OCI-LY7 (cell line): Measurements from ENCODE around the gene MACROD2. TPM values are rescaled to one million over a fixed set of nuclear protein-coding genes. Genes with fewer than 3 reads are reported as not detected.

Experiments used
- BruUV-seq: library from RNA; stranded (reverse); fragments of 400-500 nt; replicated peaks from 2 replicates; lab custom pipeline; 2021; lab: Mats Ljungman, UMichigan
- CTCF ChIA-PET: fragments of 300-600 bp; sonication (Branson Sonifier 250); formaldehyde crosslinking; loops from one replicate; lab custom pipeline; 2022; ENCODE audit warnings: antibody characterized with exemption; ENCODE audit not compliant: unreplicated experiment; lab: Charles Lee
- POLR2A ChIA-PET: fragments of 300-600 bp; sonication (Branson Sonifier 250); formaldehyde crosslinking; loops from one replicate; lab custom pipeline; 2022; ENCODE audit warnings: antibody characterized with exemption; lab: Charles Lee
- DNase-seq: peaks from one replicate; pipeline ENCODE4 v3.0.0-alpha.2; 2015; ENCODE audit warnings: low spot score
- H2AFZ ChIP-seq: fragments of 200-600 bp; sonication (generic), shearing (Covaris generic); 2 replicates; pipeline ENCODE4 v1.6.1; 2014; ENCODE audit warnings: mild to moderate bottlenecking, antibody characterized with exemption, low read length, moderate library complexity
- H3K27ac ChIP-seq: fragments of 200-600 bp; sonication (generic); 2 replicates; pipeline ENCODE4 v1.5.1; 2014; ENCODE audit warnings: mixed run types, low read depth, mild to moderate bottlenecking, moderate library complexity, low read length, inconsistent platforms; ENCODE audit not compliant: poor library complexity, severe bottlenecking
- H3K36me3 ChIP-seq: fragments of 200-600 bp; sonication (generic); 2 replicates; pipeline ENCODE4 v1.6.1; 2014; ENCODE audit warnings: mild to moderate bottlenecking, antibody characterized with exemption, low read length, moderate library complexity, mixed read lengths; ENCODE audit not compliant: insufficient read depth
- H3K4me1 ChIP-seq: fragments of 200-600 bp; sonication (generic); 2 replicates; pipeline ENCODE4 v1.5.1; 2014; ENCODE audit warnings: mild to moderate bottlenecking, low read length; ENCODE audit not compliant: insufficient read depth, poor library complexity, severe bottlenecking
- H3K4me2 ChIP-seq: fragments of 200-600 bp; sonication (generic); 2 replicates; pipeline ENCODE4 v1.6.1; 2014; ENCODE audit warnings: mild to moderate bottlenecking, low read length
- H3K4me3 ChIP-seq: fragments of 200-600 bp; sonication (generic); 2 replicates; pipeline ENCODE4 v1.5.1; 2014; ENCODE audit warnings: mild to moderate bottlenecking, low read depth, low read length; ENCODE audit not compliant: poor library complexity, severe bottlenecking
- H3K79me2 ChIP-seq: fragments of 200-600 bp; sonication (generic); 2 replicates; pipeline ENCODE4 v1.6.1; 2016; ENCODE audit warnings: low read depth, mild to moderate bottlenecking, low read length, moderate library complexity, mixed read lengths; ENCODE audit not compliant: insufficient read depth
- H3K9me2 ChIP-seq: fragments of 200-600 bp; sonication (generic); 2 replicates; pipeline ENCODE4 v1.6.1; 2016; ENCODE audit warnings: mild to moderate bottlenecking, low read length, mixed read lengths; ENCODE audit not compliant: insufficient read depth
- H3K9me3 ChIP-seq: fragments of 200-600 bp; sonication (generic); 2 replicates; pipeline ENCODE4 v1.6.1; 2014; ENCODE audit warnings: mild to moderate bottlenecking, mixed run types, low read length, mixed read lengths
- H4K20me1 ChIP-seq: fragments of 200-600 bp; sonication (generic); 2 replicates; pipeline ENCODE4 v1.6.1; 2014; ENCODE audit warnings: mild to moderate bottlenecking, antibody characterized with exemption, low read length, moderate library complexity, mixed read lengths; ENCODE audit not compliant: insufficient read depth
- CTCF ChIP-seq: fragments of 200-600 bp; sonication (generic); conservative IDR thresholded peaks from 2 replicates; pipeline ENCODE4 v1.5.1; 2014; ENCODE audit warnings: mild to moderate bottlenecking, antibody characterized with exemption, low read length, moderate library complexity, mixed read lengths
- EZH2phosphoT487 ChIP-seq: fragments of 200-600 bp; sonication (generic); IDR thresholded peaks from 2 replicates; pipeline ENCODE4 v1.6.1; 2018; ENCODE audit warnings: low read depth, borderline replicate concordance, mild to moderate bottlenecking, mixed run types, antibody characterized with exemption, low read length, moderate library complexity, mixed read lengths
- intact Hi-C: fragments of 100-400 bp; cut with micrococcal nuclease; formaldehyde crosslinking; loops from one replicate; pipeline ENCODE4 v1.10.0; 2022; ENCODE audit not compliant: unreplicated experiment
- total RNA-seq, 2 experiments: library from RNA; depleted of rRNA in 1 of 2; stranded (reverse); fragments of >200 nt in 1 of 2; shearing (Covaris generic) in 1 of 2; gene quantifications; 2 replicates each; pipeline ENCODE4 v1.2.3, GENCODE V29; 2014 to 2022

Gene MACROD2
- total RNA-seq, 2 experiments from 2014 or later, result 0.09 to 4.5 TPM

GRCh38 chr20:15476781-15477180 lies 1481.5 kb downstream of the MACROD2 start:
- no peaks in the 10 kb centered on the region for H4K20me1 ChIP-seq
- H3K27ac ChIP-seq, result no peak overlapping the region
- no peaks in the 10 kb centered on the region for H3K36me3 ChIP-seq
- no peak overlapping the region for H3K4me2 ChIP-seq
- no peak for TF ChIP-seq CTCF
- TF ChIP-seq EZH2phosphoT487, result no peak
- DNase-seq, result no peak
- ChIA-PET POLR2A (interaction anchor here (0.6 kb wide), 1 partner anchor 8 kb away, joined by 4 read pairs; no protein-coding TSS in a partner anchor), CTCF (no interaction called here)
- no peaks in the 10 kb centered on the region for H3K79me2 ChIP-seq
- H3K9me3 ChIP-seq, result no peaks in the 10 kb centered on the region
- no peaks in the 10 kb centered on the region for H3K4me1 ChIP-seq
- no peak overlapping the region for H2AFZ ChIP-seq
- no TSS peak for BruUV-seq
- H3K9me2 ChIP-seq, result no peaks in the 10 kb centered on the region
- intact Hi-C loops, result no loop called here
- no peak overlapping the region for H3K4me3 ChIP-seq

GRCh38 chr20:15482525-15482924 lies 1487.2 kb downstream of the MACROD2 start:
- TF ChIP-seq CTCF (no peak), EZH2phosphoT487 (no peak)
- H3K4me1 ChIP-seq, result no peaks in the 10 kb centered on the region
- ChIA-PET POLR2A (no interaction called here), CTCF (no interaction called here)
- H3K36me3 ChIP-seq, result no peaks in the 10 kb centered on the region
- H3K4me2 ChIP-seq, result no peak overlapping the region
- no peak overlapping the region for H3K4me3 ChIP-seq
- no peak for DNase-seq
- H4K20me1 ChIP-seq, result no peaks in the 10 kb centered on the region
- H3K79me2 ChIP-seq, result no peaks in the 10 kb centered on the region
- intact Hi-C loops, result no loop called here
- H3K27ac ChIP-seq, result no peak overlapping the region
- H3K9me3 ChIP-seq, result no peaks in the 10 kb centered on the region
- BruUV-seq, result no TSS peak
- no peaks in the 10 kb centered on the region for H3K9me2 ChIP-seq
- H2AFZ ChIP-seq, result no peak overlapping the region

GRCh38 chr20:15485519-15485918 lies 1490.2 kb downstream of the MACROD2 start:
- H3K4me1 ChIP-seq, result no peaks in the 10 kb centered on the region
- no peaks in the 10 kb centered on the region for H4K20me1 ChIP-seq
- CTCF ChIA-PET, result no interaction called here
- BruUV-seq, result no TSS peak
- no peak overlapping the region for H3K4me3 ChIP-seq
- no peaks in the 10 kb centered on the region for H3K79me2 ChIP-seq
- POLR2A ChIA-PET, result interaction anchor here (0.5 to 1.0 kb wide), 3 partner anchors 9 to 13 kb away, joined by 3 to 4 read pairs (median 4); no protein-coding TSS in a partner anchor
- no peak overlapping the region for H3K27ac ChIP-seq
- H3K36me3 ChIP-seq, result no peaks in the 10 kb centered on the region
- H3K4me2 ChIP-seq, result no peak overlapping the region
- H2AFZ ChIP-seq, result no peak overlapping the region
- no peak for DNase-seq
- H3K9me3 ChIP-seq, result no peaks in the 10 kb centered on the region
- no peak for TF ChIP-seq CTCF
- no peak for TF ChIP-seq EZH2phosphoT487
- no peaks in the 10 kb centered on the region for H3K9me2 ChIP-seq
- intact Hi-C loops, result no loop called here
